ENCODE measurements around the gene SDK1. TPM values are rescaled to one million over a fixed set of nuclear protein-coding genes. Genes with fewer than 3 reads are reported as not detected.

Gene SDK1
- total and polyA plus RNA-seq, 2 experiments from 2014 or later = 2.1 to 10.0 TPM

- TF ChIP-seq, protein P1, sequence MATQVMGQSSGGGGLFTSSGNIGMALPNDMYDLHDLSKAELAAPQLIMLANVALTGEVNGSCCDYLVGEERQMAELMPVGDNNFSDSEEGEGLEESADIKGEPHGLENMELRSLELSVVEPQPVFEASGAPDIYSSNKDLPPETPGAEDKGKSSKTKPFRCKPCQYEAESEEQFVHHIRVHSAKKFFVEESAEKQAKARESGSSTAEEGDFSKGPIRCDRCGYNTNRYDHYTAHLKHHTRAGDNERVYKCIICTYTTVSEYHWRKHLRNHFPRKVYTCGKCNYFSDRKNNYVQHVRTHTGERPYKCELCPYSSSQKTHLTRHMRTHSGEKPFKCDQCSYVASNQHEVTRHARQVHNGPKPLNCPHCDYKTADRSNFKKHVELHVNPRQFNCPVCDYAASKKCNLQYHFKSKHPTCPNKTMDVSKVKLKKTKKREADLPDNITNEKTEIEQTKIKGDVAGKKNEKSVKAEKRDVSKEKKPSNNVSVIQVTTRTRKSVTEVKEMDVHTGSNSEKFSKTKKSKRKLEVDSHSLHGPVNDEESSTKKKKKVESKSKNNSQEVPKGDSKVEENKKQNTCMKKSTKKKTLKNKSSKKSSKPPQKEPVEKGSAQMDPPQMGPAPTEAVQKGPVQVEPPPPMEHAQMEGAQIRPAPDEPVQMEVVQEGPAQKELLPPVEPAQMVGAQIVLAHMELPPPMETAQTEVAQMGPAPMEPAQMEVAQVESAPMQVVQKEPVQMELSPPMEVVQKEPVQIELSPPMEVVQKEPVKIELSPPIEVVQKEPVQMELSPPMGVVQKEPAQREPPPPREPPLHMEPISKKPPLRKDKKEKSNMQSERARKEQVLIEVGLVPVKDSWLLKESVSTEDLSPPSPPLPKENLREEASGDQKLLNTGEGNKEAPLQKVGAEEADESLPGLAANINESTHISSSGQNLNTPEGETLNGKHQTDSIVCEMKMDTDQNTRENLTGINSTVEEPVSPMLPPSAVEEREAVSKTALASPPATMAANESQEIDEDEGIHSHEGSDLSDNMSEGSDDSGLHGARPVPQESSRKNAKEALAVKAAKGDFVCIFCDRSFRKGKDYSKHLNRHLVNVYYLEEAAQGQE (IDR thresholded peaks at IDR 0.05; ENCODE audit: unreplicated experiment) = no peak
- TF ChIP-seq ZNF114 (CRISPR knock-in tag; IDR thresholded peaks at IDR 0.05) (no peak), EZH2phosphoT487 (IDR thresholded peaks at IDR 0.05; ENCODE audit: unreplicated experiment) (no peak), JUNB (IDR thresholded peaks at IDR 0.05; ENCODE audit: unreplicated experiment) (no peak), EZH2 (IDR thresholded peaks at IDR 0.05; ENCODE audit: low read depth, unreplicated experiment) (no peak), ZNF331 (CRISPR knock-in tag; IDR thresholded peaks at IDR 0.05; ENCODE audit: low read depth) (no peak), NANOG (IDR thresholded peaks at IDR 0.05; ENCODE audit: borderline replicate concordance) (no peak)
- TF ChIP-seq, protein P2, sequence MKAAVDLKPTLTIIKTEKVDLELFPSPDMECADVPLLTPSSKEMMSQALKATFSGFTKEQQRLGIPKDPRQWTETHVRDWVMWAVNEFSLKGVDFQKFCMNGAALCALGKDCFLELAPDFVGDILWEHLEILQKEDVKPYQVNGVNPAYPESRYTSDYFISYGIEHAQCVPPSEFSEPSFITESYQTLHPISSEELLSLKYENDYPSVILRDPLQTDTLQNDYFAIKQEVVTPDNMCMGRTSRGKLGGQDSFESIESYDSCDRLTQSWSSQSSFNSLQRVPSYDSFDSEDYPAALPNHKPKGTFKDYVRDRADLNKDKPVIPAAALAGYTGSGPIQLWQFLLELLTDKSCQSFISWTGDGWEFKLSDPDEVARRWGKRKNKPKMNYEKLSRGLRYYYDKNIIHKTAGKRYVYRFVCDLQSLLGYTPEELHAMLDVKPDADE (IDR thresholded peaks at IDR 0.05) = no peak
- TF ChIP-seq, protein P3, sequence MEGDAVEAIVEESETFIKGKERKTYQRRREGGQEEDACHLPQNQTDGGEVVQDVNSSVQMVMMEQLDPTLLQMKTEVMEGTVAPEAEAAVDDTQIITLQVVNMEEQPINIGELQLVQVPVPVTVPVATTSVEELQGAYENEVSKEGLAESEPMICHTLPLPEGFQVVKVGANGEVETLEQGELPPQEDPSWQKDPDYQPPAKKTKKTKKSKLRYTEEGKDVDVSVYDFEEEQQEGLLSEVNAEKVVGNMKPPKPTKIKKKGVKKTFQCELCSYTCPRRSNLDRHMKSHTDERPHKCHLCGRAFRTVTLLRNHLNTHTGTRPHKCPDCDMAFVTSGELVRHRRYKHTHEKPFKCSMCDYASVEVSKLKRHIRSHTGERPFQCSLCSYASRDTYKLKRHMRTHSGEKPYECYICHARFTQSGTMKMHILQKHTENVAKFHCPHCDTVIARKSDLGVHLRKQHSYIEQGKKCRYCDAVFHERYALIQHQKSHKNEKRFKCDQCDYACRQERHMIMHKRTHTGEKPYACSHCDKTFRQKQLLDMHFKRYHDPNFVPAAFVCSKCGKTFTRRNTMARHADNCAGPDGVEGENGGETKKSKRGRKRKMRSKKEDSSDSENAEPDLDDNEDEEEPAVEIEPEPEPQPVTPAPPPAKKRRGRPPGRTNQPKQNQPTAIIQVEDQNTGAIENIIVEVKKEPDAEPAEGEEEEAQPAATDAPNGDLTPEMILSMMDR (conservative IDR thresholded peaks at IDR 0.05; ENCODE audit: low read depth in 2 of 2) = no peak
These were observed 409.1 kb downstream of the SDK1 start (continued) for GRCh38 chr7:3710122-3710521.

GRCh38 chr7:3710531-3710930 lies 409.5 kb downstream of the SDK1 start:
- ATAC-seq (no peak), DNase-seq (ENCODE audit: low spot score) (no peak)
- H3K4me1 Mint-ChIP-seq = peaks cover 4% of the 10 kb centered on the region; the same call in 1 of the 3 replicates
- no peaks in the 10 kb centered on the region for H3K27me3 ChIP-seq (ENCODE audit: insufficient read depth)
- H3K4me1 ChIP-seq (ENCODE audit: insufficient read depth) = no peaks in the 10 kb centered on the region
- no peaks in the 10 kb centered on the region; the same call in 1 of the 2 replicates for H3K9me2 ChIP-seq (ENCODE audit: insufficient read depth)
- H3K4me2 ChIP-seq = no peak overlapping the region
- no peak overlapping the region for H3K4me3 ChIP-seq
- peaks cover 5% of the 10 kb centered on the region; the same call in 1 of the 3 replicates for H3K36me3 Mint-ChIP-seq (ENCODE audit: low read depth)
- no peak overlapping the region for H3K4me3 Mint-ChIP-seq
- H3K27ac Mint-ChIP-seq = no peak overlapping the region
- H3F3A ChIP-seq (replicated peaks; ENCODE audit: low read depth) = no peaks in the 10 kb centered on the region
- H3K27me3 Mint-ChIP-seq (ENCODE audit: insufficient read depth, low read depth, poor library complexity) = no peaks in the 10 kb centered on the region
- H3K27ac ChIP-seq (ENCODE audit: low read depth) = no peak overlapping the region
- no peaks in the 10 kb centered on the region for H3K36me3 ChIP-seq (ENCODE audit: insufficient read depth)
- no peak overlapping the region for H2AFZ ChIP-seq
- H4K20me1 ChIP-seq (replicated peaks; ENCODE audit: insufficient read depth) = no peaks in the 10 kb centered on the region
- no peaks in the 10 kb centered on the region for H3K79me2 ChIP-seq (replicated peaks; ENCODE audit: insufficient read depth)
- H3K9me3 Mint-ChIP-seq = peaks cover 12% of the 10 kb centered on the region
- TF ChIP-seq NANOG (IDR thresholded peaks at IDR 0.05; ENCODE audit: borderline replicate concordance) (no peak), ZNF462 (CRISPR knock-in tag; IDR thresholded peaks at IDR 0.05) (no peak), POLR2AphosphoS5 (IDR thresholded peaks at IDR 0.05; ENCODE audit: low read depth) (no peak), EZH2 (IDR thresholded peaks at IDR 0.05; ENCODE audit: low read depth, unreplicated experiment) (no peak)

All from GM23338 (cell line).